Measurements from ENCODE around the gene CD47.

The CD47 gene

GRCh38 chr3:108131475-108132134 lies 40.8 kb upstream of the CD47 start:
- no peak for TF ChIP-seq CTCF (IDR thresholded peaks at IDR 0.05; ENCODE audit: insufficient read depth, low read depth, low read length, missing control alignments)
- peak; percentile 66 for DNase-seq (ENCODE audit: low read depth)
- H3K4me3 ChIP-seq (ENCODE audit: low read length): no peak overlapping the region

GRCh38 chr3:108130701-108131474 lies 40.1 kb upstream of the CD47 start:
- no peak for TF ChIP-seq CTCF (IDR thresholded peaks at IDR 0.05; ENCODE audit: insufficient read depth, low read depth, low read length, missing control alignments)
- DNase-seq (ENCODE audit: low read depth): peak; percentile 96
- no peak overlapping the region for H3K4me3 ChIP-seq (ENCODE audit: low read length)

- DNase-seq (ENCODE audit: low read depth): no peak
- TF ChIP-seq CTCF (IDR thresholded peaks at IDR 0.05; ENCODE audit: insufficient read depth, low read depth, low read length, missing control alignments): no peak
- no peak overlapping the region for H3K4me3 ChIP-seq (ENCODE audit: low read length)
Observed at GRCh38 chr3:108130236-108130635, 39.4 kb upstream of the CD47 start.

- peak; percentile 90 for DNase-seq (ENCODE audit: low read depth)
- H3K4me3 ChIP-seq (ENCODE audit: low read length): no peak overlapping the region
- TF ChIP-seq CTCF (IDR thresholded peaks at IDR 0.05; ENCODE audit: insufficient read depth, low read depth, low read length, missing control alignments): no peak
Observed at GRCh38 chr3:108127301-108127988, 36.6 kb upstream of the CD47 start.

GRCh38 chr3:108126348-108126747 lies 35.5 kb upstream of the CD47 start:
- no peak overlapping the region for H3K4me3 ChIP-seq (ENCODE audit: low read length)
- no peak for DNase-seq (ENCODE audit: low read depth)
- no peak for TF ChIP-seq CTCF (IDR thresholded peaks at IDR 0.05; ENCODE audit: insufficient read depth, low read depth, low read length, missing control alignments)

GRCh38 chr3:108125550-108126071 lies 34.8 kb upstream of the CD47 start:
- no peak for DNase-seq (ENCODE audit: low read depth)
- H3K4me3 ChIP-seq (ENCODE audit: low read length): no peak overlapping the region
- no peak for TF ChIP-seq CTCF (IDR thresholded peaks at IDR 0.05; ENCODE audit: insufficient read depth, low read depth, low read length, missing control alignments)

All from epithelial cell of esophagus (primary cell).